Measurements from ENCODE around the gene SEC23IP.

Gene SEC23IP

DNA sequence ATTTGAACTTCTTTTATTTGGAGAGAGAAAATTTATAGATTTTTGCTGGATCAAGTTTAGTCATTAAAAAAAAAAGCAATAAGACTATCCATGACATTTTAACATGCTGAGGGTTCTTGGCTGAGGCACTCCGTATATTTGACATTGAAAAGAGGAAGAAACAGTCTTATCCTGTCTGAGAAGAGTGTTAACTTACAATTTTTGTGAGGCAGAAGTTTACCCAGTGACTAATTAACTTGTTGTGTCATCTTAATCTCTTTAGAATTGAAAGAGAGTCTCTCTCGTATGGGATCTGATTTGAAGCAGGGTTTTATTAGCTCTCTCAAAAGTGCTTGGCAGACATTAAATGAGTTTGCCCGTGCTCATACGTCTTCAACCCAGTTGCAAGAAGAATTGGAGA is 39.3 kb downstream of the SEC23IP start:
- TF ChIP-seq MYC (IDR thresholded peaks at IDR 0.05; ENCODE audit: low read depth, low read length) (no peak), POLR2A (IDR thresholded peaks at IDR 0.05; ENCODE audit: extremely low read depth, insufficient read length) (no peak)
- TF ChIP-seq, protein P1, sequence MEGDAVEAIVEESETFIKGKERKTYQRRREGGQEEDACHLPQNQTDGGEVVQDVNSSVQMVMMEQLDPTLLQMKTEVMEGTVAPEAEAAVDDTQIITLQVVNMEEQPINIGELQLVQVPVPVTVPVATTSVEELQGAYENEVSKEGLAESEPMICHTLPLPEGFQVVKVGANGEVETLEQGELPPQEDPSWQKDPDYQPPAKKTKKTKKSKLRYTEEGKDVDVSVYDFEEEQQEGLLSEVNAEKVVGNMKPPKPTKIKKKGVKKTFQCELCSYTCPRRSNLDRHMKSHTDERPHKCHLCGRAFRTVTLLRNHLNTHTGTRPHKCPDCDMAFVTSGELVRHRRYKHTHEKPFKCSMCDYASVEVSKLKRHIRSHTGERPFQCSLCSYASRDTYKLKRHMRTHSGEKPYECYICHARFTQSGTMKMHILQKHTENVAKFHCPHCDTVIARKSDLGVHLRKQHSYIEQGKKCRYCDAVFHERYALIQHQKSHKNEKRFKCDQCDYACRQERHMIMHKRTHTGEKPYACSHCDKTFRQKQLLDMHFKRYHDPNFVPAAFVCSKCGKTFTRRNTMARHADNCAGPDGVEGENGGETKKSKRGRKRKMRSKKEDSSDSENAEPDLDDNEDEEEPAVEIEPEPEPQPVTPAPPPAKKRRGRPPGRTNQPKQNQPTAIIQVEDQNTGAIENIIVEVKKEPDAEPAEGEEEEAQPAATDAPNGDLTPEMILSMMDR (IDR thresholded peaks at IDR 0.05; ENCODE audit: low read depth, low read length): no peak
- no peak for DNase-seq (ENCODE audit: low read depth)
- H3K4me3 ChIP-seq (ENCODE audit: low read depth, low read length): no peak overlapping the region

DNA sequence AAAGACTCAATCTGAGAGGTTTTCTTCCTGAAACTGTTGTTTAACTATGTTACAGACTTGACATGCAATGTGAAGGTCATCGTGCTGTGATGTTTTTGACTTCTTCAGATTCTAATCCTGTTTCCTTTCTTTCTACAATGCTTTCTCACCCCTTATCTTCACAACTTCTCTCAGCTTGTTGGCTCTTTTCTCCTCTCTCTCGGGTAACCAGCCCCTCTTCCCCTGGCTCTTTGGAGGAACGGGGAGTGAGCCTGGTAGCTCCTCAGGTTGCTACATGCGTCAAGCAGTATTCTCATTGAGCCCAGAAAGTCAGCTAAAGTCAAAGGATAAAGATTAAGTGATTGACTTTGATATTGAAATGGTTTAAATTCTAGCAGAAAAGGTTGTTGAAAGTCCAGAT is 40.1 kb downstream of the SEC23IP start:
- no peak for DNase-seq (ENCODE audit: low read depth)
- TF ChIP-seq, protein P1 (IDR thresholded peaks at IDR 0.05; ENCODE audit: low read depth, low read length): no peak
- TF ChIP-seq POLR2A (IDR thresholded peaks at IDR 0.05; ENCODE audit: extremely low read depth, insufficient read length): no peak
- no peak for TF ChIP-seq MYC (IDR thresholded peaks at IDR 0.05; ENCODE audit: low read depth, low read length)
- TF ChIP-seq, protein P2, sequence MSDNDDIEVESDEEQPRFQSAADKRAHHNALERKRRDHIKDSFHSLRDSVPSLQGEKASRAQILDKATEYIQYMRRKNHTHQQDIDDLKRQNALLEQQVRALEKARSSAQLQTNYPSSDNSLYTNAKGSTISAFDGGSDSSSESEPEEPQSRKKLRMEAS (IDR thresholded peaks at IDR 0.05; ENCODE audit: low read depth, low read length): no peak
- no peak overlapping the region for H3K4me3 ChIP-seq (ENCODE audit: low read depth, low read length)

DNA sequence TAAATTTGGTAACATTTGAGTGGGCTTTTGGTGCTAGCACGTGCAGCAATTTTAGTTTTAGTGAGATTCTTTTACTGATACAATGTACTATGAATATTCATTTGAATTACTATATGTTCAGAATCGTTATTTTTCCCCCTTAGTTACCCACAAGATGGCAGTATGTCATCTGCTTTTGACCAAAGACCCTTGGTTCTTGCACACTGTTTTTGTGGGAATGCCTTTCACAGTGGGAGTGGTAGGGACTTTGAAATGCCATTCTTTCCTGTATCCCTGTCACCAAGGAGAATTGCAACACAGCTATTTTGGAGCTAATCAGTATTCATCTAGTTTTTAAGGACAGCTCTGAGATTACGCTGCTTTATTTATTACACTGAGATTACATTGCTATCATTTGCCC is 40.6 kb downstream of the SEC23IP start:
- TF ChIP-seq, protein P2 (IDR thresholded peaks at IDR 0.05; ENCODE audit: low read depth, low read length): no peak
- TF ChIP-seq MYC (IDR thresholded peaks at IDR 0.05; ENCODE audit: low read depth, low read length) (no peak), POLR2A (IDR thresholded peaks at IDR 0.05; ENCODE audit: extremely low read depth, insufficient read length) (no peak)
- TF ChIP-seq, protein P1 (IDR thresholded peaks at IDR 0.05; ENCODE audit: low read depth, low read length): peak; percentile 35
- peak; percentile 42 for DNase-seq (ENCODE audit: low read depth)
- H3K4me3 ChIP-seq (ENCODE audit: low read depth, low read length): no peak overlapping the region

DNA sequence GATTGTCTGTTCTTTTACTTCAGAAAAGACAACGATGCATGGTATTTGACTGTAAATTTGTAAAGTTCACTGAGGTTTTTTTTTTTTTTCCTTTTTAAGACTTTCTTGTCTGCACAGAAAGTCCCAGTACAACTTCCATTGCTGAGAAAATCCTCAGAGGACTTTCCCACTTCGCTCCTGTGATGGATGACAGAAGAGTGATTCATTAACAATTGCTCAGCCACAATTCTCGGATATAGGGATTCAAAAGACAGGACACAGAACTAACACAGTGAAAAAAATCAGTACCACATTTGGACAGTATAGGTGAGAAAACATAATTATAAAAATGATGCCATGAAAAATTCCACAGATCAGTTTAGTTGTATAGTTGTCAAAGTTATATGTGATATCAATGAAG is 48.0 kb downstream of the SEC23IP start:
- TF ChIP-seq MYC (IDR thresholded peaks at IDR 0.05; ENCODE audit: low read depth, low read length): no peak
- no peak for TF ChIP-seq POLR2A (IDR thresholded peaks at IDR 0.05; ENCODE audit: extremely low read depth, insufficient read length)
- TF ChIP-seq, protein P1 (IDR thresholded peaks at IDR 0.05; ENCODE audit: low read depth, low read length): no peak
- TF ChIP-seq, protein P2 (IDR thresholded peaks at IDR 0.05; ENCODE audit: low read depth, low read length): no peak
- DNase-seq (ENCODE audit: low read depth): no peak
- H3K4me3 ChIP-seq (ENCODE audit: low read depth, low read length): no peak overlapping the region

DNA sequence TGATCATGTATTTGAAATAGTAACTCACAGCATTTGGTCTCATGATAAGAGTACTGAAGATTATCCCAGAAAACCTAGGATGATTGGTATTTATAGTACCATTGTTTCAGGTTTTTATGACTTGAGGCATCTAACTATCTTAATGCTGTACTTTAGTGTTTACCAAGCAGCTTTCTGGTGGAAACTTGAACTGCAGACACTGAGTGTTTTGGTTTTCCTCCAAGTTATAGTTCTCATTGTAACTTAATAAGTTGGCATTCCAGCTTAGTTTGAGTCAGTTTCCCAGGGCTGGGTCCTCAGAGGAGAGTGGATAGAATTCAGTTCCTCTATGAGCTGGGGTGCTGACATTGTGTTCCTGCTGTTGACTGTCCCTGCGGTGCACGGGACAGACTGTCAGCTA is 50.4 kb downstream of the SEC23IP start:
- TF ChIP-seq, protein P1 (IDR thresholded peaks at IDR 0.05; ENCODE audit: low read depth, low read length): no peak
- TF ChIP-seq, protein P2 (IDR thresholded peaks at IDR 0.05; ENCODE audit: low read depth, low read length): no peak
- TF ChIP-seq POLR2A (IDR thresholded peaks at IDR 0.05; ENCODE audit: extremely low read depth, insufficient read length): no peak
- no peak for TF ChIP-seq MYC (IDR thresholded peaks at IDR 0.05; ENCODE audit: low read depth, low read length)
- DNase-seq (ENCODE audit: low read depth): no peak
- H3K4me3 ChIP-seq (ENCODE audit: low read depth, low read length): no peak overlapping the region

DNA sequence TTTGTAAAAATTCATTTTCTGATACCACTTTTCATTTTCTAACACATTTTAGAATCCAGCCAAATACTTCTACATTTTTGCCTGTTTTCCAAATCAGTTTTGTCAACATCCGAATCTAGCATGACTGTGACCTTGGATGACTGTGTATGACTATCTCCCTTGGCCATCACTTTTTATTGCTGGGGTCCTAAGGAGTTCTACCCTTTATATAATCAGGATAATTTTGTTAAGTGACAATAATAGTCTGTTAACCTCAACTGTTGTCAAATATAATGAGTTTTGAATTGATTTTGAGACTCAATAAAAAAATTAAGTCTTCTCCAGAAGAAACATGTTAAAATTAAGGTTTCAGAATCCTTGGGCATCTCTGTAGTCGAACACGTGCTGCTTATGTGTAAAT is 53.3 kb downstream of the SEC23IP start:
- TF ChIP-seq, protein P2 (IDR thresholded peaks at IDR 0.05; ENCODE audit: low read depth, low read length): no peak
- TF ChIP-seq, protein P1 (IDR thresholded peaks at IDR 0.05; ENCODE audit: low read depth, low read length): no peak
- TF ChIP-seq MYC (IDR thresholded peaks at IDR 0.05; ENCODE audit: low read depth, low read length) (no peak), POLR2A (IDR thresholded peaks at IDR 0.05; ENCODE audit: extremely low read depth, insufficient read length) (no peak)
- no peak overlapping the region for H3K4me3 ChIP-seq (ENCODE audit: low read depth, low read length)

More for the DNA sequence above, 53.3 kb downstream of the SEC23IP start:
- DNase-seq (ENCODE audit: low read depth): no peak
